Kasumi-1 (cell line): ENCODE measurements around the gene ABCA9.
A peak's percentile ranks its signal among the peaks of the same experiment; 100 is the strongest.
"Not testable (repeated sequence)": the region's sequence is repeated elsewhere in the genome, so short reads cannot be mapped to it uniquely, and the experiment has no call there.

ENCODE experiments used
- DNase-seq, 2 experiments: peaks; one replicate each; lab custom pipeline; 2025; lab: John Stamatoyannopoulos, UW

The ABCA9 gene

GRCh38 chr17:69042308-69042707, 18.4 kb downstream of the ABCA9 start:
- DNase-seq, result no peak

DNA sequence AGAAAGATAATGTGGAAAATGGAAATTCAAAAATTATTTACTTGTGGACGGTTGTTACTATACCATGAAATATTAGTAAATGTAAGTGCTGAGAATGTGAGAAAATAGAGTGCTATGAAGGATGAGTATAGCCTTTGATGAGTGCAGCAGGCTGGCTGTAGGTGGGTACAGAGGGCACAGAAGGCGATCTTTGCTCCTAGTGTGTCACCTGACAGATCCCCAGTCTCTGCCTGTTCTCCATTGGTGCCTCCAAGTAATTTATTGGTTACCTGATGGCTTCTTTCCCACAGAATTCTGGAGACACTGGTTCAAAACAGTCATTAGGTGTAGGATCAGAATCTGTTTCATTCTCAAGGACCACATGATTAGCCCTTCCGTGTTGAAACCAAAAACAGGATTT, 28.9 kb downstream of the ABCA9 start:
- no peak for DNase-seq

DNA sequence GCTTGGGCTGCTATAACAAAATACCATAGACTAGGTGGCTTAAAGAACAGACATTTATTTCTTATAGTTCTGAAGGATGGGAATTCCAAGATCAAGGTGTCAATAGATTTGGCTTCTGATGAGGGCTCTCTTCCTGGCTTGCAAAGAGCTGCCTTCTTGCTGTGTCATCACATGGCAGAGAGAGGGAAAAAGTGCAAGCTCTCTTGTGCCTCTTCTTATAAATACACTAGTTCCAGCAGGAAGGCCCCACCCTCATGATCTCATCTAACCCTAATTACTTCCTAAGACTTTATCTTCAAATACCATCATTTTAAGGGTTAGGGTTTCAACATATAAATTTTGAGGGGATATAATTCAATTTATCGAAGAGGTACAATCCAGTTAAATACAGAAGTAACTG, 30.6 kb downstream of the ABCA9 start:
- no peak for DNase-seq

- no peak for DNase-seq
Measured at GRCh38 chr17:69018687-69019086, 42.0 kb downstream of the ABCA9 start.

- DNase-seq, result no peak
Measured at GRCh38 chr17:69018022-69018615, 42.6 kb downstream of the ABCA9 start.

DNA sequence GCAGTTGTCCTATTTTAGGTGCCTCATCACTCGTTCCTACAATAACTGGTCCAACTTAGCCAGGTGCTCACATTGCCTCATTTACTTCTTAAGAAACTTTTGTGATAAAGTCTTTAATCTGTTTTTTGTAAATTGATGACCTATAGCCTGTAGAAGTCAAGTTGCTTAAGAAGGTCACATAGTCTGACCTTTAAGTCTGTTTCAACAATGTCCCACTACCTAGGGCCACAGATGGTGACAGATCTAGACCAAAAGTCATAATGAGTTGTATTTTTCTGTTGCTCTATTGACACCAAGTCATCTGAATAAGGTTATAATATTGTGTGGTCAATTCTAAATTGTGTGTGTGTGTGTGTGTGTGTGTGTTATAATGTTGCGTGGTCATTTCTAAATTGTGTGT, 45.1 kb downstream of the ABCA9 start:
- DNase-seq, result no peak

- DNase-seq, result no peak
Measured at GRCh38 chr17:69012895-69013805, 47.6 kb downstream of the ABCA9 start.

DNA sequence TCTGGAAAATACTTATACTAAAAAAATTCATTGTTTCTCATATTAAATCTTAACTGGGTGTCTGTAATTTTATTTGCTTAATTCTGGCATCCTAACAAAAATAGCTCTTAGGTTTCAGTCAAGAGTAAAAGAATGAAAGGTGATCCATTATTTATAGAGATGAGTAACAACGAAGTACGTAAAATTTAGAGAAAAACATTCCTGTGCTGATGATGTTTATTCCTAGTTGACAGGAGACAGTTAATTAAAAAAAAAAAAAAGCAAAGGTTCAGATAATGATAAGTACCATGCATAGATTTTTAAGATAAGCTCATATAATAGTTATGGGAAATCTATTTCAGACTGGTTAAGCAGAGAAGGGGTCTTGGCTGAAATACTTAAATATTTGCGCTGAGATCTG, 50.8 kb downstream of the ABCA9 start:
- no peak for DNase-seq

- DNase-seq, result not testable (repeated sequence)
Measured at GRCh38 chr17:69004759-69005158, 56.0 kb downstream of the ABCA9 start.

- not testable (repeated sequence) for DNase-seq
Measured at GRCh38 chr17:68999743-69000142, 61.0 kb downstream of the ABCA9 start.

DNA sequence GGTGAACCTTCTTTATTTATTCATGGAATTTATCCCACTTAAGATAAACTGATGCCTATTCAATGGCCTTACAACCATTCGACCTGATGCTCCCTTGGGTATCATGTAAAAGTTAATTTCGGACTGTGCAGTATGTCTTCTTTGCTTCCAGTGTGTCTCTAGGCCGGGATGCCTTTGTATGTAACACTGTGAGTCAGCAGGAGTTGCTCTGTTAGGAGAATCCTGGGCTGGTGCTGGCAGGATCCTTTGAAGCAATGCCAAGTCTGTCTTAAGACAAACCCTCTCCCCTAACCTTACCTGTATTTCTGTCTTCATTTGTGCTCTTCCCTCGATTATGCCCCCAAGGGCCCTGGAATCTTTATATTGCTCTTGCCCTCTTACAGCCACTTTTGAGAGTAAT, 67.6 kb downstream of the ABCA9 start:
- no peak for DNase-seq

GRCh38 chr17:68987966-68988365, 72.8 kb downstream of the ABCA9 start:
- no peak for DNase-seq

DNA sequence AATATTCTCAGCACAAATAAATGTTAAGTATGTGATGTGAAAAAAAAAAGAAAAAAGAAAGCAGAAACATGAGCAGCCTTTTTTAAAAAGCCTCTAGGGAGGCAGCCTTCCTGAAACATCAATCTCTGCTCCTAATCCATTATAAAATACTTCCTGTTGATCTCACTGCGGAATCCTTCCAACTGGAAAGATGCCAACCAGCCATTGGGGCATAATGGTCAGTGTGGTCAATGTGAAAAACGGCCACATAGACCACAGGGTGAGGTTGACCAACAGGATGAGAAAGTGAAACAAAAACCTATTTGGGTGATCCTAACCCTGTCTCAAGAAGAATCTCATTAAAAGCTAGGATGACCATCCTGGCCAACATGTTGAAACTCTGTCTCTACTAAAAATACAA, 79.4 kb downstream of the ABCA9 start:
- DNase-seq, result no peak

GRCh38 chr17:68973098-68973846, 87.5 kb downstream of the ABCA9 start:
- no peak for DNase-seq

- DNase-seq, result peak; percentile 16 to 53
Measured at GRCh38 chr17:68972119-68972704, 88.5 kb downstream of the ABCA9 start.

GRCh38 chr17:68969101-68969500, 91.6 kb downstream of the ABCA9 start:
- DNase-seq, result no peak

- DNase-seq, result no peak
Measured at GRCh38 chr17:68963958-68964357, 96.8 kb downstream of the ABCA9 start.

GRCh38 chr17:68961214-68961882, 99.4 kb downstream of the ABCA9 start:
- no peak for DNase-seq

DNA sequence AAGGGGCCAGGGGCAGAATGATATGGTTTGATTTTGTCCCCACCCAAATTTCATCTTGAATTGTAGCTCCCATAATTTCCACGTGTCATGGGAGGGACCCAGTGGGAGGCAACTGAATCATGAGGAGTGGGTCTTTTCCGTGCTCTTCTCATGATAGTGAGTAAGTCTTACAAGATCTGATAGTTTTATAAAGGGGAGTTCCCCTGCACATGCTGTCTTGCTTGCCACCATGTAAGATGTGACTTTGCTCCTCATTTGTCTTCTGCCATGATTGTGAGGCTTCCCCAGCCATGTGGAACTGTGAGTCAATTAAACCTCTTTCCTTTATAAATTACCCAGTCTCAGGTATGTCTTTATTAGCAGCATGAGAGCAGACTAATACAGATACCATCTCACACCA, 101.6 kb downstream of the ABCA9 start:
- not testable (repeated sequence) for DNase-seq

DNA sequence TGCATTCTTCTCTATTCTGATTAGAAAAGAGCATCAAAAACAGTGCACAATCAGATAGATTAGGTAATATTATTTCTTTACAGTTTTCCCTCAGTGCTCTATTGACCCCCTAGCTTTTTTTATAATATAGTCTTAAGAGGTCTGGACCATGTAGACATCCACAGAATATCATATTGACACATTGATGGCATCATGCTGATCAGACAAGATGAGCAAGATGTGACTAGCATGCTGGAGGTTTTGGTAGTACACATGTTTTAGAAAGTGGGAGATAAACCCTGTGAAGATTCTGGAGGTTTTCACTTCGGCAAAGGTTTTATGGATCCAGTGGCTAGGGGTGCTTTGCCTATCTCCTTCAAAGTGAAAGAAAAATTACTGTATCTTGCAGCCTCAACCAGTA, 102.8 kb downstream of the ABCA9 start:
- DNase-seq, result no peak

DNA sequence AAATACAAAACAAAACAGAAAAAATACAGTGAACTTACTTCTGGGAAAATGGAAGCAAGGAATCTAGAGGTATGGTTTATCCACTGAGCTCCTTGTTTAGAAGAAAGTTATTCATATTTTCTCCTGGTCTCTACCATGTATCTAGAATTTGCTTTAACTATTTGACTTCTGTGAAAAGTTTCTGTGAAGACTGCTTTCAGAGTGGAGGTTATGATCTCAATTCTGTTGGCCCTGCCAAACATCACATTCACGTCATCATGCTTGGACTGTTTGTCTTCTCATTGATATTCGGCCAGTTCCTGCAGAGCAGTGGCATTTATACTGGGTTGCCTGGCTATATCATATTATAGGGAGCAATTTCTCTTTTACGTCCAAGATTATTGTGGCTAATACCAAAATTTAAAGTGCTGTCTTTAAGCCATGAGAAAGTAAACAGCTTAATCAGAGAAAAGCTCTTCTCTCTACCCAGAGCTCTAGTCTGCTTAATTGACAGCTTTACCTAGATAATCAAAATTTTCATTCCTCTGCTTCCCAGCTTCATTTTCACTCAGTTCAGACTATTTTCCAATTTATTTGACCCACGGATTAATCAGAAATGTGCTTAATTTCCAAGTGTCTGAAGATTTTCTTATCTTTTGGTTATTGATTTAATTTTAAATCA, 105.4 kb downstream of the ABCA9 start, which contains the start of gene ABCA8:
ABCA8 (minus strand) TSS at position 212 of the 661 bp plus-strand sequence. CDS start 13,358 bp downstream, outside the sequence.
- DNase-seq, result no peak
